Glutamatergic neuron (in vitro differentiated cells): ENCODE data around the gene TMEM50B. TPM values are rescaled to one million over a fixed set of nuclear protein-coding genes. Genes with fewer than 3 reads are reported as not detected.

ENCODE experiments used
- DNase-seq: peaks from one replicate; pipeline ENCODE4 v3.0.0; 2022
- H3K27ac Mint-ChIP-seq: one replicate; pipeline ENCODE4 v1.8.0; 2020; ENCODE audit warnings: mild to moderate bottlenecking, mixed read lengths, inconsistent platforms; ENCODE audit not compliant: unreplicated experiment
- H3K27me3 Mint-ChIP-seq: one replicate; pipeline ENCODE4 v1.8.0; 2020; ENCODE audit warnings: mild to moderate bottlenecking, moderate library complexity, mixed read lengths, inconsistent platforms; ENCODE audit not compliant: unreplicated experiment
- H3K36me3 Mint-ChIP-seq: one replicate; pipeline ENCODE4 v1.8.0; 2020; ENCODE audit warnings: mild to moderate bottlenecking, mixed read lengths, inconsistent platforms; ENCODE audit not compliant: unreplicated experiment
- H3K4me1 Mint-ChIP-seq: one replicate; pipeline ENCODE4 v1.8.0; 2020; ENCODE audit warnings: mild to moderate bottlenecking, low read depth, mixed read lengths, inconsistent platforms; ENCODE audit not compliant: unreplicated experiment
- H3K4me3 Mint-ChIP-seq: one replicate; pipeline ENCODE4 v1.8.0; 2020; ENCODE audit warnings: mild to moderate bottlenecking, mixed read lengths, inconsistent platforms; ENCODE audit not compliant: unreplicated experiment
- H3K9me3 Mint-ChIP-seq: one replicate; pipeline ENCODE4 v1.8.0; 2020; ENCODE audit warnings: mild to moderate bottlenecking, moderate library complexity, mixed read lengths, inconsistent platforms; ENCODE audit not compliant: unreplicated experiment
- CTCF ChIP-seq: fragments of 200-600 bp; sonication (generic); IDR thresholded peaks from one replicate; pipeline ENCODE4 v1.5.0; 2021; ENCODE audit not compliant: partially characterized antibody, unreplicated experiment
- total RNA-seq: library from RNA; stranded (reverse); fragmentation: NEBNext Ultra II Directional; extraction: Animal tissue kit (Norgen Biotek cat#: 25700); gene quantifications from one replicate; pipeline ENCODE4 v1.2.1, GENCODE V29; 2021; ENCODE audit not compliant: unreplicated experiment

The TMEM50B gene
- total RNA-seq, 1 donor from 2014 or later = 37.5 TPM

GRCh38 chr21:33421713-33422393 lies 57.9 kb downstream of the TMEM50B start:
- DNase-seq = no peak
- peaks cover 2% of the 10 kb centered on the region for H3K27me3 Mint-ChIP-seq
- H3K4me1 Mint-ChIP-seq = no peaks in the 10 kb centered on the region
- no peaks in the 10 kb centered on the region for H3K36me3 Mint-ChIP-seq
- no peak for TF ChIP-seq CTCF
- H3K4me3 Mint-ChIP-seq = no peak overlapping the region
- H3K9me3 Mint-ChIP-seq = peaks cover 2% of the 10 kb centered on the region
- H3K27ac Mint-ChIP-seq = no peak overlapping the region

- Mint-ChIP-seq H3K36me3 (no peaks in the 10 kb centered on the region), H3K4me1 (no peaks in the 10 kb centered on the region)
Observed at GRCh38 chr21:33419538-33420123, 60.1 kb downstream of the TMEM50B start.

GRCh38 chr21:33418691-33419090 lies 61.1 kb downstream of the TMEM50B start:
- H3K4me3 Mint-ChIP-seq = no peak overlapping the region
- DNase-seq = no peak
- no peak for TF ChIP-seq CTCF
- H3K9me3 Mint-ChIP-seq = peaks cover 2% of the 10 kb centered on the region
- H3K27ac Mint-ChIP-seq = no peak overlapping the region
- peaks cover 2% of the 10 kb centered on the region for H3K27me3 Mint-ChIP-seq
- H3K4me1 Mint-ChIP-seq = no peaks in the 10 kb centered on the region
- H3K36me3 Mint-ChIP-seq = no peaks in the 10 kb centered on the region

More at GRCh38 chr21:33419538-33420123, 60.1 kb downstream of the TMEM50B start:
- no peak for DNase-seq
- no peak overlapping the region for H3K4me3 Mint-ChIP-seq
- peaks cover 2% of the 10 kb centered on the region for H3K9me3 Mint-ChIP-seq
- H3K27me3 Mint-ChIP-seq = peaks cover 2% of the 10 kb centered on the region
- H3K27ac Mint-ChIP-seq = no peak overlapping the region
- TF ChIP-seq CTCF = no peak

- no peak overlapping the region for H3K4me3 Mint-ChIP-seq
- TF ChIP-seq CTCF = no peak
- peaks cover 2% of the 10 kb centered on the region for H3K27me3 Mint-ChIP-seq
- no peak overlapping the region for H3K27ac Mint-ChIP-seq
- no peaks in the 10 kb centered on the region for H3K36me3 Mint-ChIP-seq
- no peaks in the 10 kb centered on the region for H3K9me3 Mint-ChIP-seq
- DNase-seq = no peak
- no peaks in the 10 kb centered on the region for H3K4me1 Mint-ChIP-seq
Observed at GRCh38 chr21:33414926-33415325, 64.8 kb downstream of the TMEM50B start.

GRCh38 chr21:33414068-33414467 lies 65.7 kb downstream of the TMEM50B start:
- Mint-ChIP-seq H3K4me1 (no peaks in the 10 kb centered on the region), H3K27me3 (peaks cover 2% of the 10 kb centered on the region), H3K36me3 (no peaks in the 10 kb centered on the region), H3K4me3 (no peak overlapping the region), H3K27ac (no peak overlapping the region), H3K9me3 (no peaks in the 10 kb centered on the region)
- DNase-seq = no peak
- TF ChIP-seq CTCF = no peak
